ENCODE measurements around the gene PVALEF. TPM values are rescaled to one million over a fixed set of nuclear protein-coding genes. Genes with fewer than 3 reads are reported as not detected.

PVALEF gene
- total RNA-seq, 1 donor = not detected

DNA sequence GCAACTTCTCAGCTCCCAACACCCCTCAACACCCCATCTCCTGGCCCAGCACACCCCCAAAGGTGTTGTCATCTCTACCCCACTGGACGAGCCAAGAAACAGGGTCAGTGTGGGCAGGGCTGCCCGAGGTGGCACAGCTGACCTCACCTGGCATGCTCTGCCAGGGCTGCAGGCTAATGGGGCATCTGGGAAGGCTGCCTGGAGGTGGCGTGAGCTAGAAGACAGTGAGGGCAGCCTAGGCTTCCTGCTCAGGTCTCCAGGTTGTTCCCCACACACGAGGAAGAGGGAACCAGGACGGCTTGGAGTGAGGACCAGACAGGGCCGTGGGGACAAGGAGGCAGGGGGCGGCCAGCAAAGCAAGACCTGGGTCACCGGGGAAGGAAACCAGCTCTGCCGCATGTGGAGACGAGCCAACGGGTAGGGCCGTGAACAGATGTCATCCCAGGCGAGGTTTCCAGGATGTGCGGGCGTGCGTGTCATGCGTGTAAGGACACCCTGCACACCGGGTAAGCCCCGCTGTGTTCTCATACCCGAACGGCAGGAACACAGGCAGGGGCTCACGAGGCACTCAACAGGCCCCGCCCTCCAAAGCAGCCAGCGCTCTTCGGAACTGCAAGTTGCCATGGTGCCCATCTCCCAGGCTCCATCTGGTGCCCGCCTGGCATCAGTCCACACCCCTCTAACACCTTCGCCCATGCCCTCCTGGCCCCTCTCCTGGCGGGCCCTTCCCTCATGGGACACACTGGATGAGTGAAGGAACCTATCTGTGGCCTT is 29.6 kb upstream of the PVALEF start:
- H4K20me1 ChIP-seq (ENCODE audit: insufficient read depth, low read length) = no peaks in the 10 kb centered on the region

GRCh38 chr17:81136366-81136765 is 28.9 kb upstream of the PVALEF start:
- no peak overlapping the region for H2AFZ ChIP-seq (ENCODE audit: low read length)
- H4K20me1 ChIP-seq (ENCODE audit: insufficient read depth, low read length) = no peaks in the 10 kb centered on the region
- H3K27ac ChIP-seq (ENCODE audit: low read depth, low read length) = no peak overlapping the region
- H3K9me3 ChIP-seq (ENCODE audit: low read depth, low read length) = no peaks in the 10 kb centered on the region
- no peaks in the 10 kb centered on the region for H3K4me1 ChIP-seq (ENCODE audit: insufficient read depth, low read length)
- no peak overlapping the region for H3K4me2 ChIP-seq (ENCODE audit: insufficient read depth, low read length)
- no peak for DNase-seq (ENCODE audit: insufficient read length, low spot score, missing footprints)
- no peaks in the 10 kb centered on the region for H3K36me3 ChIP-seq (ENCODE audit: insufficient read depth, low read length)
- no peaks in the 10 kb centered on the region for H3K79me2 ChIP-seq (ENCODE audit: insufficient read depth, low read length)
- no peaks in the 10 kb centered on the region for H3K27me3 ChIP-seq (ENCODE audit: insufficient read depth, low read length)
- TF ChIP-seq CTCF (IDR thresholded peaks at IDR 0.05; ENCODE audit: extremely low read depth, low read depth, low read length) = no peak
- H3K4me3 ChIP-seq (ENCODE audit: insufficient read depth, low read length) = no peak overlapping the region

More for the DNA sequence above, 29.6 kb upstream of the PVALEF start:
- no peaks in the 10 kb centered on the region for H3K4me1 ChIP-seq (ENCODE audit: insufficient read depth, low read length)
- no peak overlapping the region for H2AFZ ChIP-seq (ENCODE audit: low read length)
- no peak for TF ChIP-seq CTCF (IDR thresholded peaks at IDR 0.05; ENCODE audit: extremely low read depth, low read depth, low read length)
- no peaks in the 10 kb centered on the region for H3K9me3 ChIP-seq (ENCODE audit: low read depth, low read length)
- no peaks in the 10 kb centered on the region for H3K27me3 ChIP-seq (ENCODE audit: insufficient read depth, low read length)
- no peaks in the 10 kb centered on the region for H3K79me2 ChIP-seq (ENCODE audit: insufficient read depth, low read length)
- H3K27ac ChIP-seq (ENCODE audit: low read depth, low read length) = no peak overlapping the region
- no peak overlapping the region for H3K4me3 ChIP-seq (ENCODE audit: insufficient read depth, low read length)
- H3K4me2 ChIP-seq (ENCODE audit: insufficient read depth, low read length) = no peak overlapping the region
- no peak for DNase-seq (ENCODE audit: insufficient read length, low spot score, missing footprints)
- no peaks in the 10 kb centered on the region for H3K36me3 ChIP-seq (ENCODE audit: insufficient read depth, low read length)

DNA sequence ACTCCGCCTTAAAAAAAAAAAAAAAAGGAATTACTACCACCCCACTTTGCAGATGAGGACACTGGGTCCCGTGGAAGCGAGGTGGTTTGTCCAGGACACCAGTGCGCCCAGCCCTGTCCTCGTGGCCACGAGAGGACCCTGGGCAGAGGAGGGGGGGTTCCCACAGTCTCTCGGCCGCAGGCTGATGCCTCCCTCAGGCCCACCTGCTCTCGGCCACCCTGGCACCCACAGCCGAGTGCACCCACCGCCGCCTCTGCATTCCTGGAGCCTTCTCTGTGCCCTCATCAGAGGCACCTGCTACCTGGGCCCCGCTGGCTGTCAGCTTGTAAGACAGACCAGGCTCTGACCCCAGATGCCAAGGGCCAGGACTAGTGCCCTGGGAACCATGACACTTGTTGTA is 28.1 kb upstream of the PVALEF start:
- Histone ChIP-seq H3K27ac (ENCODE audit: low read depth, low read length) (no peak overlapping the region), H4K20me1 (ENCODE audit: insufficient read depth, low read length) (no peaks in the 10 kb centered on the region), H3K27me3 (ENCODE audit: insufficient read depth, low read length) (no peaks in the 10 kb centered on the region), H3K36me3 (ENCODE audit: insufficient read depth, low read length) (no peaks in the 10 kb centered on the region), H3K4me2 (ENCODE audit: insufficient read depth, low read length) (no peak overlapping the region), H3K4me3 (ENCODE audit: insufficient read depth, low read length) (no peak overlapping the region), H3K9me3 (ENCODE audit: low read depth, low read length) (no peaks in the 10 kb centered on the region), H3K4me1 (ENCODE audit: insufficient read depth, low read length) (no peaks in the 10 kb centered on the region), H2AFZ (ENCODE audit: low read length) (no peak overlapping the region), H3K79me2 (ENCODE audit: insufficient read depth, low read length) (no peaks in the 10 kb centered on the region)
- DNase-seq (ENCODE audit: insufficient read length, low spot score, missing footprints) = no peak
- no peak for TF ChIP-seq CTCF (IDR thresholded peaks at IDR 0.05; ENCODE audit: extremely low read depth, low read depth, low read length)

DNA sequence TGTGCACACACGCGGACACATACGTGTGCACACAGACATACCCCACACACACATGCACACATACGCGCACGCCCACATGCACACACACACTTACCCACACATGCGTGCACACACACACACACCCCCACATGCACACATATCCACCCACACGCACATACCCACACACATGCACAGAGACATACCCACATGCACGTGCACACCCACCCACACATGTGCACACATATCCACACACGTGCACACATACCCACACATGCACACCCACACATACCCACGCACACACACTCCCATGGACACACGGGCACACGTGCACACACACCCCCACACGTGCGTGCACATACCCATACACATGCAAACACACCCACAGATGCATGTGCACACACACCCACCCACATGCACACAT is 27.2 kb upstream of the PVALEF start:
- H3K9me3 ChIP-seq (ENCODE audit: low read depth, low read length) = no peaks in the 10 kb centered on the region
- no peaks in the 10 kb centered on the region for H3K4me1 ChIP-seq (ENCODE audit: insufficient read depth, low read length)
- H3K79me2 ChIP-seq (ENCODE audit: insufficient read depth, low read length) = no peaks in the 10 kb centered on the region
- no peak overlapping the region for H3K4me3 ChIP-seq (ENCODE audit: insufficient read depth, low read length)
- no peak for TF ChIP-seq CTCF (IDR thresholded peaks at IDR 0.05; ENCODE audit: extremely low read depth, low read depth, low read length)
- H4K20me1 ChIP-seq (ENCODE audit: insufficient read depth, low read length) = no peaks in the 10 kb centered on the region
- H3K36me3 ChIP-seq (ENCODE audit: insufficient read depth, low read length) = no peaks in the 10 kb centered on the region
- no peaks in the 10 kb centered on the region for H3K27me3 ChIP-seq (ENCODE audit: insufficient read depth, low read length)
- DNase-seq (ENCODE audit: insufficient read length, low spot score, missing footprints) = no peak
- H2AFZ ChIP-seq (ENCODE audit: low read length) = no peak overlapping the region
- H3K27ac ChIP-seq (ENCODE audit: low read depth, low read length) = no peak overlapping the region
- H3K4me2 ChIP-seq (ENCODE audit: insufficient read depth, low read length) = no peak overlapping the region
